ENCODE results near the gene SERINC5.

The SERINC5 gene

DNA sequence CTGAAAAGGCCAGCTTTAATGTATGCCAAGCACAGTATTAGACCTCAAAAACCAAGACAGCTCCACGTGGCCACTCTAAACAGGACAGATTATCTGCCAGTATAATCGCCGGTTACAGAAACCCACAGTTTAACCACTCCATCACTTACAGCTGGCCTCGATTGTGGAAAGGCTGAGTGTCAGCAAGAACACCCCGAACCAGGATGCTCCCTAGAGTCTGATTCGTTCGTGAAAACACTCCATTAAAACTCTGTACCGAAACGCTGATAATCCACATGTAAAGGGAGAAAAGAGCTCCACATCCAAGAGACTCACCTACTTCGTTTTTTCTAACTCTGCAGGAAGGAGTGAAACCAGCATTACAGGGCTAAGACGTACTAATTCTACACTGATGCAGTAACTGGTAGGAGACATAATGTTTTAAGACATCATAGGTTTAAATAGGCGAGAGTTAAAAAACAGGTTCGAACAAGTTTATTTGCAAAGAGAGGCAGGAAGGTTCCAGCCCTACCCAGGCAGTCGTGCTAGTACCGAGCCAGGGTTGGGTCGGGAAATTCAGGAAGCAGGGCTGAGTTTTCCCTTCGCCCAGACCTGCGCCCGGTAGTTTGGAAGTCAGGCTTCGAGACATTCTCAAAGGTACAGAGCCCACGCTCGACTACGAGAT, 949 bp downstream of the SERINC5 start:
- peak; percentile 59 for DNase-seq

DNA sequence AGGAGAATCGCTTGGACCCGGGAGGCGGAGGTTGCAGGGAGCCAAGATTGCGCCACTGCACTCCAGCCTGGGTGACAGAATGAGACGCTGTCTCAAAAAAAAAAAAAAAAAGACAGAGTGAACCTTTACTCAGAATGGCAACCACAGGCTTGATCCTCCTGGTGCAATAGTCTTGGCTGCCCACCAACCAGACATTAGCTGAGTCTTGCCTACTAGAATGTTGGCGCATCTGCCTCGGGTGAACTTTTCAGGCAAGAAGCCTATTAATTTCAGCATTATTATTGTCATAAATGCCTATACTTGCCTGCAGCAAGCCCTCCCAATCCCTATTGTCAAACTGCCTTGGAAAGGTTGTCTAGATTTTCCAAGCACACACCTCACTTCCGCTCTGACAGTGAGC, 4.2 kb downstream of the SERINC5 start:
- DNase-seq: no peak

DNA sequence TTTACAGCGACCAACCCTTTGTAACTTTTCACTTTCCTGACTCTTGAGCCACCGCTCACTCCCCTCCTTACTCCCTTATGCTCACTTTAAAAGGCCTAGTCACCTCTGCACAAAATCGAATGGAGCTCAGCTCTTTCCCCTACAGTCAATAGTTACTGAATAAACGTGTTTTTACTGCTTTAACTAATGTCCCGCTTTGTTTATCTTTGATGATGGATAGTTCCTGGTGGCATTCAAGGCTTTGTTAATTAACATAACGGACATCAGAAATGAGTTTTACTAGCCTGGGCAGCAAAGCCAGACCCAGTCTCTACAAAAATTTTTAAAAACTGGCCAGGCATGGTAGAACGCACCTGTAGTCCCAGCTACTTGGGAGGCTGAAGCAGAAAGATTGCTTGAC, 5.0 kb downstream of the SERINC5 start:
- DNase-seq: peak; percentile 8

DNA sequence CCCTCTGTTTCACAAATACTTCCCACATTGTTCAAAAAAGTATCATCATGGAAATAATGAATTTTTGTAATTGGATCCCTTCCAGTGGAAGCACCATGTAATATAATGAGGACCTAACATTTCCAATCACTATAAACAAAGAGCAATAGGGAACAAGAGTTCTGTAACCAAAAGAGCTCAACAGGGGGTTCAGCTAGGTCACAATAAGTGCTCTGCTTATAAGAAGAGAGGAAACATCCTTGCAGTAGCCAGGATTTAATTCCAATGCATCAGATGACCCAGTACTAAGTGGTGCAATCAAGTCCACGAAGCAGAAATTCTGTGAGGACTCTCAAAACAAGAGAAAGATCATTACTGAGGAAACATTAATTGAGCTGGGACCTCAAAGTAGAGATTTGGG, 5.9 kb downstream of the SERINC5 start:
- DNase-seq: peak; percentile 48

DNA sequence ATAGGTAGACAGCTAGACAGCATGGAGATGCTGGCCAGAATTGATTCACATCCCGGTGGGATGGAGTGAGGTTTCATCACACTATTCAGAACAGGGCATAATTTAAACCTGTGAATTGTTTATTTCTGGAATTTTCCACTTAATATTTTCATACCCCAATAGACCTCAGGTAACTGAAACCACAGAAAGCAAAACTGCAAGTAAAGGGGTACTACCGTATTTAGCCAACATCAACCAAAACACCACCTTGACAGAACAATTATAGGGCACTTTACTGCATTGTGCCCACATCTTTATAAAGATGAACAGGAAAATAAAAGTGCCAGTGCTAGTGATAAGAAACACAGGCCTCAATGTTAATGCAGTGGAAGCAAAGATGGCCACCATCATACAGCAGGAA, 7.5 kb downstream of the SERINC5 start:
- no peak for DNase-seq

DNA sequence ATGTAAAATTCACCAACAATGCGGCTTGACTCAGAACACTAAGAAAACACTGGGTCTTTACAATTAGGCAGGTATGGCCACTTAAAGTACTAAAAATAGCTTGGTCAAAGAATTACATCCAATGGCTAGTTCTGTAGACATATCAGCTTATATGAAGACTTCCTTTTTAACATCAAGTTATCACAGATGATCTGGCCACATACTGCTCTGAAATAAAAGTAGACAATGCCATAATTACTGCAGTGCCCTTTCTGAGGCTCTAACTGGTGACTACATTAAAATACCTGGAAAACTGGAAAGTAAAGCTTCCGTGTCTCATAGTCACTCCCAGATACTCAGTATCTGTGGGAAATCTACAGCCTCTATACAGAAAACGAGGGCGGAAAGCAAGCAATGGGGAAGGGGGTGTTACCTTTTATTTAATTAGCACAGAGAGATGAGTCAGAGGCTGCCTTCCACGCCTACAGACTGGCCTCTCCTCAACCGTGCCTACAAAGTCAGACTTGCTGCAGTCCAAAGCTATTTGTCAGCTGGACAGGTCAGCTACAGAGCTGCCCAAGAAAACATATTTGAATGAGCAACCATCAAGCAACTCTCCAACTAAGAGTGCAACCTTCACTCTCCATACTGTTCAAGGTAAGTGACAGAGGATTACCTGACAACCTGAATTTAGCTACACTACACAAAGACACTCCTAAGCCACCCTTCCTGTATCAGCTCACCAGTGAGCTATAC, 8.7 kb downstream of the SERINC5 start:
- peak; percentile 87 for DNase-seq

DNA sequence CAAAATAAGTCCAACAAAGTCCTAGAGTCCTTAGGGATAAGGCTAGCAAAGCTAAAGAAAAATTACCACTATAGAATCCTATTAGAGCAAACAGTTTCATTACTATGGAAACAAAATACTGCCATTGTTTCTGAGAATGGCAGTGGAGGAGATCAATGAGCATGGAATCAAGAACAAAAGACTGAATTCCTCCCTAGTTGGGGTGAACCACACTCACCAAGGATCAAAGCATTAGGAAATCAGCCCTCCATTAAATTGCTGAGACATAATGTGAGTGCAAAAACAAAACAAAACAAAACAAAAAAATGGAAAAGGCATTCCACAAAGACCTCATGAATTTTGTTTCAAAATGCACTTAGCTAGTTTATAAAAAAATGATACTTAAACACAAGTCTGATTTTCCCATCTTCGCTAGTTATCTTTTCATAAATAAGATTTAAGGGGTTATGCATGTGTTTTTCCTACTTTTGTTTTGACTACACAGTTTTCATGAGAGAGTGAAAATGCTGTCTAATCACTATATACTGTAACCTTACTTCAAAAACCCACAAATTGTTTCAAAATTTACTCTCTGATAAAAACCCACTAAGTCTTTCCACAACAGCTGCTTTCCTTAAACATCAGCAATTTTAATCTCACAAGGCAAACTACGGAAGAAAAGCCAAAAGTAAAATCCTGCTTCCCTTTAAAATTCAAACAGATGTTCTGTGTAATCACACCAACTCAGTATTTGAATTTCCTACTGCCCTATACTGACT, 9.7 kb downstream of the SERINC5 start:
- peak; percentile 69 for DNase-seq

DNA sequence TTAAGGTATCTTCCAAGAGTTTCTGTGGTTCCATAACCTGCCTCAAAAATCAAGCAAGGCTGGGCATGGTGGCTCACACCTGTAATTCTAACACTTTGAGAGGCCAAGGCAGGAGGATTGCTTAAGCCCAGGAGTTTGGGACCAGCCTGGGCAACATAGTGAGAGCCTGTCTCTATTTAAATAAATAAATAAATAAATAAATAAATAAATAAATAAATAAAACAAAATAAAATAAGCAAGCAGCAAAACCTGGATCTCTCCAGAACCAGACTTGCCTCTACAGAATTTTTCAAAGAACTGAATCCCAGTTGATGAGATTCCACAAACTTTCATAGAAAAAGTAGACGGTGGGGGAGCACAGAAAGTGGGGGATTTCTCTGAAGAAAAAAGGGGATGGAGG, 12.3 kb downstream of the SERINC5 start:
- DNase-seq: no peak

DNA sequence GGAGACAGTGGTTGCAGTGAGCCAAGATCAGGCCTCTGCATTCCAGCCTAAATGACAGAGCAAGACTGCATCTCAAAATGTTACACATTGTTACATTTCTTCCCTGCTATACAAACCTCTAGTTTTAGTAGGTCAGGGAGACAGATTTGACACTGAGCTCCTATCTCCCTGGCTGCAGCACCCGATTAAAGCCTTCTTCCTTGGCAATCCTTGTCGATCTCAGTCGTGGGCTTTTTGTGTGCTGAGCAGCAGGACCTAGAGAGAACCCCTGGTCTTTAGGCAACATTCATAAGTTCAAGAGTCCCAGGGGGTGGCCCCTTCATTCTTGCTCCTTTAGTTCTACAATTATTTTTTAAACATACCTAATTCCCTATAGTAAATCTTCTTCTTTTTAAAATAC, 13.0 kb downstream of the SERINC5 start:
- DNase-seq: no peak

DNA sequence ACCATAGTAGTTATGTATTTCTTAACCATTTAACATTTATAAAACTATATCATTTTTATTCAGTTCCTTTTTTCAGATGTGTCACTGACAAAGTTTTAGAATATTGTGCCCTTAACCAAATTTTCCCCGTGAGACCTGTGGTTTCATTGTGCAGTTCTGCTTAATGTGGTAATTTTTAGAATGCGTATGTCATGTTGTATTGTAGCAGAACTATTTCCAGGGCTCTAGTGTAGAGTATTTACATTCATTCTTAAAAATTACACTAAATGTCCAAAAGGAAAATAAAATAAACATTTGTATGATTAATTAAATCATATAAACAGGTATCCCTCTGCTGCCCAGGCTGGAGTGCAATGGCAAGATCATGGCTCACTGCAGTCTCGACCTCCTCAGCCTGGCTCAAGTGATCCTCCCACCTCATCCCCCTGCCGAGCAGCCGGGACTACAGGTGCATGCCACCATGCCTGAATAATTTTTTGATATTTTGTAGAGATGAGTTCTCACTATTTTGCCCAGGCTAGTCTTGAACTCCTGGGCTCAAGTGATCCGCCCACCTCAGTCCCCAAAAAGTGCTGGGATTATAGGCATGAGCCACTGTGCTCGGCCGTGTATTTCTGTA, 15.4 kb downstream of the SERINC5 start:
- DNase-seq: no peak

DNA sequence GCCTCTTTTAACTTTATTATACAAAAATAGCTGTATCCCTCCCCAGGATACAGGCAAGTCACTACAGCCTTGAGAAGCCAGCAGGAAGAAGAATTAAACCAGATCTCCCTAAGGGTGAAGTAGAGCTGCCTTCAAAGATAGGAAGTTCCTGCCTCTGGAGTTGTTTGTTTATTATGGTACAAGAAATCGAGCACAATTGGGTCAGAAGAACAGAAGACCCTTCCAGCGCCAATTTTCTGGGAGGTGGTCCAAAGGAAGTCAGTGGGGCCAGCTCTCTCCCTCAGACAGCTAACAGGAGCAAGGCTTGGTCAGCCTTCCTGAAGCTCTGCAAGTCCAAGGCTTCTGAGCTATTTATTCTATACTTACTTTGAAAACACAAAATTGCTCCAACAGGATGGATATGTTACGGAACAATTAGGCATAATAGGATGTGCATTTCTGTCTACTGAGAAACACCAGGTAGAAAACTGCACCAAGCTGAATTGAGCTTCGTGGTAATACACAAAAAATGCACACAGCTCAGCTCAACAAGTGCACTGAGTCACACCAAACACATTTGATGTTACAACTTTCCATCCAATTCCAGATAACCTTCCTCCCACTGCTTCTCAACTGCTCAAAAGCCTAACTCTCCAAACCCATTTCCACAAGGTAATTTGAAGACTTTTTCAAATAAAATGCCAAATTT, 16.0 kb downstream of the SERINC5 start:
- DNase-seq: no peak

DNA sequence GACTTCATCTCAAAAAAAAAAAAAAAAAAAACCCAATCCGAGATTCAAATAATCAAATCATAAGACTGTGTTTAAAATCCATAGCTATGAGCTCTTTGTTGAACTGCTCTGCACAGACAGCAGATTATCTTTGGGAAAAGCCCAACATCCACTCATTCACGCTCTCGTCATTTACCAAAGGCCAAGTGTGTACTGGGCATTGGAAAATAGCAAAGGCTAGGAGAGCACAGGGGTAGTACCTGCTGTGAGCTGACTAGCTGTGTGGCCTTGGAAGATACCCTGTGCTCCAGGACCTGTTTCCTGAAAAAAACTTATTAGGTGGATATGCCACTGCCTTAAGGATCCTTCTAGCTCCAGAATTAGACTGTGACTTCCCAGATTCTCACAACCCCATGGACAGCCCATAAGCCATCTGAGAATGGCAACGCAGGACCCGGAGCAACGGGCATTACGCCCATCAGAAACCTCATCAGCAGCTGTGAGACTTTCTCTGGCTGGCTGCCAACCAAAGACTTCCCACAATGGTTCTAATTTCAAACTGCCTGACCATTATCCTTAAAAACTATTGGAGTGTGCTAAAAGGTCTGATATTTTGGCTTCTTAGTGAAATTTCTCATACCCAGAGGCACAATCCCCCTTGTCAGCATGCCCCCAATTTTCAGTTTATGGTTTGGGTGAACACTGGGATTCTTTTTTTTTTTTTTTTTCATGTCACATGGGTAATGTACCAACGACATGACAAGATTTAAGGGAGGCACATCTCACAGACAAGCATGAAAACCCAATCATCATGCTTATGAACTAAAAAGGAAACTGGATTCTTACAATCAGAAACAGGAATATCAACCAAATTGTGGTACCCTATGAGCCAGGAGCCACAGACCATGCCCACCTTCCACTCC, 16.8 kb downstream of the SERINC5 start:
- peak; percentile 61 for DNase-seq

DNA sequence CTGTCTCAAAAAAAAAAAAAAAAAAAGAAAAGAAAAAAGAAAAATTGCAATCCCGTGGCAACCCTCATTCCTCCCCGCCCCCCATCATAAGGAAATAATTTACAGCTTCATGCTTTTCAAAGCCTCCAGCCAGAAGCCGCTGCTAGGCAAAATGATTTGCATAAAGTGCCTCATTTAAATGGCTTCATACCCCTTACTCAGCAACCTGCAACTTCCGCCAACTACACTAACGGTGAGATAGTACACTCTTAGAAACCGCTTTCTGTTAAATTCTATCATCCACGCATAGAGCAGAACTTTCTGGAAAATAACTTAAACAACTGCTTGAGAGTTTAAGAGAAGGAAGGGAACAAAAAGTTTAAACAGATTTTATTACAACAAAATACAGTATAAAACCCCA, 17.8 kb downstream of the SERINC5 start:
- no peak for DNase-seq

DNA sequence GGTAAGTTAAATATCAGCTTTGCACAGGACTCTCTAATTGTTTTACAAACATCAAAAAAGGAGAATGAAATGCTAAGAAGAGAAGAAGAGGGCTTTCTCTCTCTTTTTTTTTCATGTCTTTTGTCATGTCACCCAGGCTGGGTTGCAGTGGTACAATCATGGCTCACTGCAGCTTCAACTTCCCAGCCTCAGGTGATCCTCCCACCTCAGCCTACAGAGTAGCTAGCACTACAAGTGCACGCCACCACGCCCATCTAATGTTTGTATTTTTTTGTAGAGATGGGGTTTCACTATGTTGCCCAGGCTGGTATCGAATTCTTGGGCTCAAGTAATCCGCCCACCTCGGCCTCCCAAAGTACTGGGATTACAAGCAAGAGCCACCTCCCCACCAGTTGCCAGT, 18.6 kb downstream of the SERINC5 start:
- DNase-seq: no peak

DNA sequence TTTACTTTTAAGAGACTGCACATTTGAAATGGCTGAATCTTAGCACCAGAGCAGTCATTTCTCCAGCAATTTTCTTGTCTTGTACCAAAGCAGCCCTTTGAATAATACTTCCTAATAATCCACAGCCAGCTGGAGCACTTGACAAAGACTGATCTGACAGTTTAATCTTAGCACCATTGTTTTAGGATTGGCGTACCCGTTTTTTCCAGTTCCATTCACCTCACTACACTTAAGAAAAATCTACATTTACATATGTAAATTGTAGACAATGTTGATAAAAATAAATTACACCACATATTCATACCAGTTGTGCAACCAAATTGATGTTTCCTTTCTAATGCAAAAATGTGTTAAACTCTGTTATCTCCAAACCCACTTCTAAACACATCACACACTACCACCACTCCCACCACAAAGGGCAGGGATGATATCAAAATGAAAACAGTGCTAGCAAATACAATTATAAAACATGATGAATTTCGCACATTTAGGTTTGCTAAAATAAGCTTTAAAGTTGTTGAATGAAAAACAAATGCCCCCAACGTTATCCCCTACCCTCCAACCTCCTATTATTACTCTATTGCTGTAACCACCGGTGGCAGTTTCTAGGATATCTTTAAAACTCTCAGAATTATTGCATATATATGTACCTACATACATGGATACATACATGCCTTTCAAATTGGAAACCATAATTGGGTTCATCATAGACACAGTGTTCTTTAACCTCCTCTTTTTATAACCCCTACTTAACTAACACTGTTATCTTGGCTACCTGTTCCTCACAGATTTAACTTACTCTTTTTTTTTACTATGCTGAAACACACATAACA, 21.5 kb downstream of the SERINC5 start:
- DNase-seq: no peak

DNA sequence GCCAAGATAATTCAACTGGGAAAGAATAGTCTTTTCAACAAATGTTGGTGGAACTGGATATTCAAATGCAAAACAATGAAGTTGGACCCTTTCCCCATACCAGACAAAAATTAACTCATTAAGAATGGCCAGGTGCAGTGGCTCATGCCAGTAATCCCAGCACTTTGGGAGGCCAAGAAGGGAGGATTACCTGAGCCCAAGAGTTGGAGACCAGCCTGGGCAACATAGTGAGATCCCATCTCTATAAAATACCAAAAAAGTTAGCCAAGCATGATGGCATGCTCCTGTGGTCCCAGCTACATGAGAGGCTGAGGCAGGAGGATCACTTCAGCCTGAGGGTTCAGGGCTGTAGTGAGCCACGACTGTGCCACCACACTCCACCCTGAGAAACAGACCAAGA, 24.2 kb downstream of the SERINC5 start:
- no peak for DNase-seq

DNA sequence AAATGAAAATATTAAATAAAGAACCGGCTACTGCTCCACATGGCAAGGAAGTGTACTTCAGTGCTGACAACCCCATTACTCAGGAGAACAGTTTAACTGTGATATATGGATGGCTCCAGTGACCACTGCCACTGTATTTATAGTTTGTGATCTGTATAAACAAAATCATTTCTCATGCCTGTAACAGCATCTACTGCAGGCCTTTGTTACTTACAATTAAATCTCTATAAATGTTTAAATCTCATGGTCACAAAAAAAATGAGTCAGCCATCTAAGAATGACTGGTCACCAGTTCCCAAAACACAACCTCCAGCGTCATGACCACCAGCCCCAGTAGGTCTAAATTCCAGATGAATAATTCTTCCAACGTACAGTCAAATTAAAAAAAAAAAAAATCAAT, 24.6 kb downstream of the SERINC5 start:
- DNase-seq: no peak

DNA sequence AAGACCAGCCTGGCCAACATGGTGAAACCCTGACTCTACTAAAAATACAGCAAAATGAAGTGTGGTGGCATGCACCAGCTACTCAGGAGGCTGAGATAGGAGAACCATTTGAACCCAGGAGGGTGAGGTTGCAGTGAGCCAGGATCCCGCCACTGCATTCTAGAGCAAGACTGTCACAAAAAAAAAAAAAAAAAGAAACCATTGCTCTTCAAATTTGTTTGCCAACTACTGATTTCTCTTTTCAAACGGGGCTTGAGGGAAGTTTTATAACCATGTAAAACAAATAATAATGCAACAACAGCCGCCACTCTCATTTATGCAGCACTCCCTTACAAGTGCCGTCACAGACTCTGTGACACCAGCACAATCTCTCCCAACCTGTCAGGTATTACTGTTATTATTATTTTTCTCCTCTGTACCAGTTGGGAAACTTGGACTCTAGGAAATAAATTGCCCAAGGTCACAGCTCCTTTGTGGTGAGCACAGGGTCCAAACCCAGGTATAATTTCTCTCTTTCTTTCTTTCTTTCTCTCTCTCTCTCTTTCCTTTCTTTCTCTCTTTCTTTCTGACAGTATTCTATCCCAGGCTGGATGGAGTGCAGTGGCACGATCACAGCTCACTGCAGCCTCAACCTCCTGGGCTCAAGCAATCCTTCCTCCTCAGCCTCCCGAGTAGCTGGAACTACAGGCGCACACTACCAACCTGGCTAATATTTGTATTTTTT, 25.4 kb downstream of the SERINC5 start:
- no peak for DNase-seq

DNA sequence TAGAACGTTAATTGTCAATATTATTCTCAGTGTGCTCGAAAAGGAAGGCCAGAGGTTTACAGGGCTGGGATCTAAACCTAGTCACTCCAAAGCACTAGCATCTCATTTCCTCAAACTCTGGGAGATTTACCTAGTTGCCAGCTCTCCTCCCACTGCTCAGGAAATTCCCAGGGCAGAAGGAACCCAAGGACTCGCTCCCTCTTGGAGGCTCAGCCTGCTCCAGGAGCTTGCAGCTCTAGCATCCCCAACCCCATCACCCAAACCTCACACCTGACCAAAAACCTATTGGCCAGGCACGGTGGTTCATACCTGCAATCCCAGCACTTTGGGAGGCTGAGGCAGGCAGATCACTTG, 26.0 kb downstream of the SERINC5 start:
- DNase-seq: no peak

DNA sequence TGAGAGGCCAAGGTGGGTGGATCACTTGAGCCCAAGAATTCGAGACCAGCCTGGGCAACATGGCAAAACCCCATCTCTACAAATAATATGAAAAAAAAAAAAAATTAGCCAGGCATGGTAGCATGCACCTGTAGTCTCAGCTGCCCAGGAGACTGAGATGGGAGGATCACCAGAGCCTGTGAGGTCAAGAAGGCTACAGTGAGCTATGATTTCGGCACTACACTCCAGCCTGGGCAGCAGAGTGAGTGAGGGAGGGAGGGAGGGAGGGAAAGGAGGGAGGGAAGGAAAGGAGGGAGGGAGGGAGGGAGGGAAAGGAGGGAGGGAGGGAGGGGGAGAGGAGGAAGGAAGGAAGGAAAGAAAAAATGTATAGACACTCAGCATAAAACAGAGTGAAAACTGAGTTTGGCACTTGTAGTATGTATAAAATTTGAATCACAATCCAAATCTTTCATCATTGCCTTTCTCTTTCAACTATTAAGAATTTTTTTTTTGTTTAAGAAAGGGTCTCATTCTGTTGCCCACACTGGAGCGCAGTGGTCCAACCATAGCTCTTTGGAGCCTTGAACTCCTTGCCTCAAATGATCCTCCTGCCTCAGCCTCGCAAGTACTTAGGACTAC, 27.8 kb downstream of the SERINC5 start:
- DNase-seq: no peak
